ENCODE results near the gene LIPH. TPM values are rescaled to one million over a fixed set of nuclear protein-coding genes. Genes with fewer than 3 reads are reported as not detected.
"Not testable (repeated sequence)": the region's sequence is repeated elsewhere in the genome, so short reads cannot be mapped to it uniquely, and the experiment has no call there.

LIPH gene
- total RNA-seq, 2 donors from 2014 or later: 58.3 to 104 TPM

GRCh38 chr3:185575108-185575869, 22.9 kb upstream of the LIPH start:
- not testable (repeated sequence) for H3K4me1 ChIP-seq; H3K9me3 ChIP-seq; H3K27me3 ChIP-seq; H3K27ac ChIP-seq; H3K4me3 ChIP-seq; H3K9ac ChIP-seq (ENCODE audit: low read depth in 2 of 2, low read length in 2 of 2); H3K36me3 ChIP-seq
- TF ChIP-seq CTCF (IDR thresholded peaks at IDR 0.05): peak; percentile 54
- DNase-seq: peak; percentile 59
- intact Hi-C loops (cut with DNase I): loop anchor here (5.0 kb wide), 1 partner anchor 113 kb away; no protein-coding TSS in a partner anchor

- intact Hi-C loops (cut with DNase I): no loop called here
- Histone ChIP-seq H3K4me1 (no peaks in the 10 kb centered on the region), H3K4me3 (no peak overlapping the region), H3K27ac (no peak overlapping the region), H3K27me3 (no peaks in the 10 kb centered on the region), H3K9ac (ENCODE audit: low read depth in 2 of 2, low read length in 2 of 2) (no peak overlapping the region), H3K36me3 (no peaks in the 10 kb centered on the region), H3K9me3 (no peaks in the 10 kb centered on the region)
- DNase-seq: no peak
- TF ChIP-seq CTCF (IDR thresholded peaks at IDR 0.05): no peak
These were observed 19.8 kb upstream of the LIPH start for GRCh38 chr3:185572183-185572582.

- DNase-seq: no peak
- peak overlapping the region; percentile 72 for H3K27ac ChIP-seq
These were observed 9.6 kb upstream of the LIPH start for GRCh38 chr3:185561958-185562357.

GRCh38 chr3:185561374-185561943, 9.1 kb upstream of the LIPH start:
- peak; percentile 75 for DNase-seq
- H3K27ac ChIP-seq: peak overlapping the region; percentile 72
- no peaks in the 10 kb centered on the region for H3K27me3 ChIP-seq
- intact Hi-C loops (cut with DNase I): no loop called here
- no peaks in the 10 kb centered on the region for H3K9me3 ChIP-seq
- H3K4me1 ChIP-seq: peaks cover 15% of the 10 kb centered on the region
- no peak overlapping the region for H3K4me3 ChIP-seq
- H3K36me3 ChIP-seq: no peaks in the 10 kb centered on the region
- H3K9ac ChIP-seq (ENCODE audit: low read depth in 2 of 2, low read length in 2 of 2): peak overlapping the region in 1 of 2 donors; percentile 71
- no peak for TF ChIP-seq CTCF (IDR thresholded peaks at IDR 0.05)

More at GRCh38 chr3:185561958-185562357, 9.6 kb upstream of the LIPH start:
- Histone ChIP-seq H3K4me1 (peaks cover 13% of the 10 kb centered on the region), H3K9me3 (no peaks in the 10 kb centered on the region), H3K27me3 (no peaks in the 10 kb centered on the region), H3K4me3 (no peak overlapping the region), H3K36me3 (no peaks in the 10 kb centered on the region), H3K9ac (ENCODE audit: low read depth in 2 of 2, low read length in 2 of 2) (peak overlapping the region in 1 of 2 donors; percentile 71)
- intact Hi-C loops (cut with DNase I): no loop called here
- TF ChIP-seq CTCF (IDR thresholded peaks at IDR 0.05): no peak

- Histone ChIP-seq H3K4me1 (peaks cover 19% of the 10 kb centered on the region), H3K9me3 (no peaks in the 10 kb centered on the region), H3K4me3 (no peak overlapping the region), H3K27ac (peak overlapping the region; percentile 72), H3K27me3 (no peaks in the 10 kb centered on the region), H3K9ac (ENCODE audit: low read depth in 2 of 2, low read length in 2 of 2) (peak overlapping the region in 1 of 2 donors; percentile 71), H3K36me3 (no peaks in the 10 kb centered on the region)
- intact Hi-C loops (cut with DNase I): no loop called here
- no peak for TF ChIP-seq CTCF (IDR thresholded peaks at IDR 0.05)
- no peak for DNase-seq
These were observed 8.3 kb upstream of the LIPH start for GRCh38 chr3:185560676-185561075.

Data from colonic mucosa (tissue), 4 donors.